Measurements from ENCODE around the gene BCL2.
"Not testable (repeated sequence)": the region's sequence is repeated elsewhere in the genome, so short reads cannot be mapped to it uniquely, and the experiment has no call there.

Gene BCL2

DNA sequence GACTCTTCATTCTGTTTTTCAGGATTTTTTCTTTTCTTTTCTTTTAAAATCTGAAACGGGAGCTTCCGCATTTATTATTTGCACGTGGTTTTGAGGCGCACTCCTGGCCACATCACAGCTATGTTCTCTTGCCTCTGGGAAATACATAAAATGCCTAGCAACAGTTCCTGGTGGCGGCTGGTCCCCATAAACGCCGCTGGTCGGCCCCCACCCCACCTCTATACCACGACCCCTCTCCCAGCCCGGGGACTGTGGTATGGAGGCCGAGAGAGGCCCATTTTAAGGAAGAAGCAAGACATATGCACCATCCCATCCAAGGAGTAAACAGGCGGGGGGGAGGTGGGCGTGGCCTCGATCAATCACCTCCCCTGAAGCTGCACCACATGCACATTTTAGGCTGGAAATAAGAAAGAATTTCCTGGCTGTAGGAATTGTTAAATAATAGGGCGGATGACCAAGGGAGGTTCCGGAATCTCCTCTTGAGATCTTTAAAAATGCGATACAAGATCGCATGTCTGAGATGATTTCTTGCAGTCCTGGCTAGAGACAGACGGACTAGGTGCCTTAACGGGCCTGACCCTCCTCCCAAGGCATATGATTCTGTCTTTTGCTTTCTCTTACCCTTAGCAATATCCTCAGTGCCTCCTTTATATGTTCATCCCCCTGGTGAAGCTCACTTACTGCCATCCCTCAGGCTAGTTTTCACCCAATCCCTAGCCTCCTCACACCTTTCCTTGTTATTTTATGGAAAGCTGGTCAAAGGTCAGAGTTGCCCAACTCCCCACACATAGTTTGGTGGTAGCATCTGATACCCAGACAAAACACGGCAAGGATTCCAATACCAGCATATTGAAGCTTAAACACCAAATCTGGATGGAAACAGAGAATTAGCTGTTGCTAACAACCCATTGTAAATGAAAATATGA lies 82.4 kb downstream of the BCL2 start:
- Histone ChIP-seq H3K27ac (peak overlapping the region; percentile 95), H3K36me3 (ENCODE audit: control insufficient read depth, insufficient read depth, low read length) (no peaks in the 10 kb centered on the region), H3K27me3 (ENCODE audit: control insufficient read depth, insufficient read depth, low read length) (no peaks in the 10 kb centered on the region), H3K4me1 (peaks cover 48% of the 10 kb centered on the region), H3K4me3 (ENCODE audit: low read depth, low read length) (peak overlapping the region; percentile 34), H3K4me2 (ENCODE audit: low read length) (peak overlapping the region; percentile 67), H3K9me3 (ENCODE audit: control insufficient read depth, low read length) (no peaks in the 10 kb centered on the region), H2AFZ (peak overlapping the region; percentile 81), H3K9ac (no peak overlapping the region), H3K79me2 (no peaks in the 10 kb centered on the region)
- TF ChIP-seq, protein P1, sequence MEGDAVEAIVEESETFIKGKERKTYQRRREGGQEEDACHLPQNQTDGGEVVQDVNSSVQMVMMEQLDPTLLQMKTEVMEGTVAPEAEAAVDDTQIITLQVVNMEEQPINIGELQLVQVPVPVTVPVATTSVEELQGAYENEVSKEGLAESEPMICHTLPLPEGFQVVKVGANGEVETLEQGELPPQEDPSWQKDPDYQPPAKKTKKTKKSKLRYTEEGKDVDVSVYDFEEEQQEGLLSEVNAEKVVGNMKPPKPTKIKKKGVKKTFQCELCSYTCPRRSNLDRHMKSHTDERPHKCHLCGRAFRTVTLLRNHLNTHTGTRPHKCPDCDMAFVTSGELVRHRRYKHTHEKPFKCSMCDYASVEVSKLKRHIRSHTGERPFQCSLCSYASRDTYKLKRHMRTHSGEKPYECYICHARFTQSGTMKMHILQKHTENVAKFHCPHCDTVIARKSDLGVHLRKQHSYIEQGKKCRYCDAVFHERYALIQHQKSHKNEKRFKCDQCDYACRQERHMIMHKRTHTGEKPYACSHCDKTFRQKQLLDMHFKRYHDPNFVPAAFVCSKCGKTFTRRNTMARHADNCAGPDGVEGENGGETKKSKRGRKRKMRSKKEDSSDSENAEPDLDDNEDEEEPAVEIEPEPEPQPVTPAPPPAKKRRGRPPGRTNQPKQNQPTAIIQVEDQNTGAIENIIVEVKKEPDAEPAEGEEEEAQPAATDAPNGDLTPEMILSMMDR (IDR thresholded peaks at IDR 0.05): no peak

DNA sequence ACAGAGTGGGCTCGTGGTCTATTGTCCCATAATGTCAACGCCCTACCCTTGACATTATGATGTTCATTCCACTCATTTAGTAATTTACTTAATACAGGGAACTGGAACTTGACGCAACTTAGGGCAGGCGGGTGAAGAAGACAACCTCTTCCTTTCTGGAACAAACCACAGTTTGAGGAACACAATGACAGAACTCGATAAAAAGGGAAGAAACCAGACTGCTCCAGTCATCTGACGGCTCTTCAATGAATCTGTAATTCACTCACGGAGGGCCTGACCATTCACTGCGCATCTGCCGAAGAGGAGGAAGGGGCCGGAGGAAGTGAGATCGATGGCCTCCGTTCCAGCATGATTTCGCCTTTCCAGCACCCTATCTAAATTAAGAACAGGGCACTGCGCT lies 83.2 kb downstream of the BCL2 start:
- H3K36me3 ChIP-seq (ENCODE audit: control insufficient read depth, insufficient read depth, low read length): no peaks in the 10 kb centered on the region
- H3K9me3 ChIP-seq (ENCODE audit: control insufficient read depth, low read length): no peaks in the 10 kb centered on the region
- H3K4me3 ChIP-seq (ENCODE audit: low read depth, low read length): no peak overlapping the region
- H3K4me1 ChIP-seq: peaks cover 40% of the 10 kb centered on the region
- H3K9ac ChIP-seq: no peak overlapping the region
- no peak overlapping the region for H2AFZ ChIP-seq
- TF ChIP-seq, protein P1 (IDR thresholded peaks at IDR 0.05): no peak
- H3K27ac ChIP-seq: peak overlapping the region; percentile 95
- H3K27me3 ChIP-seq (ENCODE audit: control insufficient read depth, insufficient read depth, low read length): no peaks in the 10 kb centered on the region
- H3K79me2 ChIP-seq: peaks cover under 1% of the 10 kb centered on the region
- no peak overlapping the region for H3K4me2 ChIP-seq (ENCODE audit: low read length)

DNA sequence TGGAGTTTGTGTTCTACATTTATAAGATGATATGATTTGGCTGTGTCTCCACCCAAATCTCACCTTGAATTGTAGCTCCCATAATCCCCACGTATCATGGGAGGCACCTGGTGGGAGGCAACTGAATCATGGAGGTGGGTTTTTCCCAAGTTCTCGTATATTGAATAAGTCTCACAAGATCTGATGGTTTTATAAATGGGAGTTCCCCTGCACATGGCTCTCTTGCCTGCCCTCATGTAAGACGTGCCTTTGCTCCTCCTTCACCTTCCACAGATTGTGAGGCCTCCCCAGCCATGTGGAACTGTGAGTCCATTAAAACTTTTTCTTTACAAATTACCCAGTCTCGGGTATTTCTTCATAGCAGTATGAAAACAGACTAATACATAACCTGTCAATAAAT lies 83.6 kb downstream of the BCL2 start:
- peak overlapping the region; percentile 95 for H3K27ac ChIP-seq
- not testable (repeated sequence) for H3K36me3 ChIP-seq (ENCODE audit: control insufficient read depth, insufficient read depth, low read length); H2AFZ ChIP-seq; H3K27me3 ChIP-seq (ENCODE audit: control insufficient read depth, insufficient read depth, low read length); H3K4me3 ChIP-seq (ENCODE audit: low read depth, low read length); H3K9me3 ChIP-seq (ENCODE audit: control insufficient read depth, low read length); H3K79me2 ChIP-seq; H3K9ac ChIP-seq; H3K4me2 ChIP-seq (ENCODE audit: low read length)
- H3K4me1 ChIP-seq: peaks cover 37% of the 10 kb centered on the region

DNA sequence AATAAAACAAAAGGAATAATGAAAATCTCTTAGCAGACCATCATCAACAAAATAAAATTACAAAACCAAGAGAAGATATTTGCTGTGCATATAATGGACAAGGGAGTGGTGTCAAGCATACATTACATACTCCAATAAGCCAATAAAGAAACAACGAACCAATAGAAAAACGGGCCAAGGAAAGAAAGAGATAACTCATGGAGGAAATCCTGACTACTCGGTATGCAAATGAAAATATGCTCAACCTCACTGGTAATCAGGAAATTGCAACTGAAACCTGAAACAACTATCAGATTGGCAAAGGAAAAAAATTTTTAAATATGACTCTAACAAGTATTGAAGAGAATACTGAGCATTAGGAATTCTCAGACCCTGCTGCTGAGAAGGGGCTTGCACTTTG lies 84.7 kb downstream of the BCL2 start:
- Histone ChIP-seq H3K27me3 (ENCODE audit: control insufficient read depth, insufficient read depth, low read length) (no peaks in the 10 kb centered on the region), H3K9ac (no peak overlapping the region), H3K27ac (no peak overlapping the region), H3K4me1 (peaks cover 27% of the 10 kb centered on the region), H2AFZ (no peak overlapping the region), H3K4me3 (ENCODE audit: low read depth, low read length) (no peak overlapping the region), H3K4me2 (ENCODE audit: low read length) (no peak overlapping the region), H3K36me3 (ENCODE audit: control insufficient read depth, insufficient read depth, low read length) (no peaks in the 10 kb centered on the region), H3K9me3 (ENCODE audit: control insufficient read depth, low read length) (no peaks in the 10 kb centered on the region), H3K79me2 (peaks cover 3% of the 10 kb centered on the region)
- TF ChIP-seq, protein P1 (IDR thresholded peaks at IDR 0.05): no peak

DNA sequence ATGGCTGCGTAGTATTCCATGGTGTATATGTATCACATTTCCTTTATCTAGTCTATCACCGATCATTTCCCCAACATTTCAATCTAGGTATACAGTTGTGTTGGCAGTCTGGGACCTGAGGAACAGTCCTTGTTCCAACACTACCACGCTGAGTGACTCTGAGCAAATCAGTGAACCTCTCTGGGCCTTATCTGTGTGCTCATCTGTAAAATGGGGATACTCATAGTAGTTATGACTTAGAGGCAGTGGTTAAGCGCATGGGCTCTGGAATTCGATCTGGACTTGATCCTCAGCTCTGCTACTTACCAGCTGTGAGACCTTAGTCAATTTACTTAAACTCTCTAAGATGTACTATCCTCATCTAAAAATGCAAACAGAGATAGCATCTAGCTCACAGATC lies 85.1 kb downstream of the BCL2 start:
- no peak overlapping the region for H3K4me2 ChIP-seq (ENCODE audit: low read length)
- H3K36me3 ChIP-seq (ENCODE audit: control insufficient read depth, insufficient read depth, low read length): no peaks in the 10 kb centered on the region
- H3K9me3 ChIP-seq (ENCODE audit: control insufficient read depth, low read length): no peaks in the 10 kb centered on the region
- H3K4me3 ChIP-seq (ENCODE audit: low read depth, low read length): no peak overlapping the region
- H3K27ac ChIP-seq: no peak overlapping the region
- peaks cover 3% of the 10 kb centered on the region for H3K79me2 ChIP-seq
- TF ChIP-seq, protein P1 (IDR thresholded peaks at IDR 0.05): no peak
- H3K27me3 ChIP-seq (ENCODE audit: control insufficient read depth, insufficient read depth, low read length): no peaks in the 10 kb centered on the region
- H2AFZ ChIP-seq: no peak overlapping the region
- peaks cover 23% of the 10 kb centered on the region for H3K4me1 ChIP-seq
- H3K9ac ChIP-seq: no peak overlapping the region

Data from parathyroid adenoma (tissue), 2 donors.